MCF 10A (cell line): ENCODE measurements around the gene ELK4. TPM values are rescaled to one million over a fixed set of nuclear protein-coding genes. Genes with fewer than 3 reads are reported as not detected.

Experiments used
- BruUV-seq: library from RNA; stranded (reverse); fragments of 400-500 nt; replicated peaks from 2 replicates; lab custom pipeline; 2021; lab: Mats Ljungman, UMichigan
- CTCF ChIA-PET: fragments of 300-600 bp; sonication (Branson Sonifier 250); formaldehyde crosslinking; extraction: SDS; loops from one replicate; lab custom pipeline; 2021; ENCODE audit warnings: antibody characterized with exemption, inconsistent platforms; lab: Yijun Ruan, JAX
- POLR2A ChIA-PET: fragments of 300-600, 350-650 bp; sonication (Branson Sonifier 250); formaldehyde crosslinking; extraction: SDS; loops from one replicate; lab custom pipeline; 2020; ENCODE audit warnings: antibody characterized with exemption, inconsistent platforms; lab: Yijun Ruan, JAX
- DNase-seq: peaks from one replicate; pipeline ENCODE4 v3.0.0-alpha.2; 2018; ENCODE audit not compliant: unreplicated experiment
- H3K27ac Mint-ChIP-seq: one replicate; pipeline ENCODE4 v1.8.0; 2022; ENCODE audit warnings: mild to moderate bottlenecking, low read depth, mixed read lengths; ENCODE audit not compliant: unreplicated experiment
- H3K27me3 Mint-ChIP-seq: one replicate; pipeline ENCODE4 v1.8.0; 2022; ENCODE audit warnings: mixed read lengths; ENCODE audit not compliant: insufficient read depth, unreplicated experiment
- H3K36me3 Mint-ChIP-seq: one replicate; pipeline ENCODE4 v1.8.0; 2022; ENCODE audit warnings: mild to moderate bottlenecking, moderate library complexity, mixed read lengths; ENCODE audit not compliant: insufficient read depth, unreplicated experiment
- H3K4me1 Mint-ChIP-seq: one replicate; pipeline ENCODE4 v1.8.0; 2022; ENCODE audit warnings: mixed read lengths; ENCODE audit not compliant: insufficient read depth, unreplicated experiment
- H3K4me3 Mint-ChIP-seq: one replicate; pipeline ENCODE4 v1.8.0; 2022; ENCODE audit warnings: mild to moderate bottlenecking, moderate library complexity, mixed read lengths; ENCODE audit not compliant: unreplicated experiment
- H3K9me3 Mint-ChIP-seq: one replicate; pipeline ENCODE4 v1.8.0; 2022; ENCODE audit warnings: mixed read lengths; ENCODE audit not compliant: unreplicated experiment
- intact Hi-C: fragments of 100-400 bp; cut with micrococcal nuclease; formaldehyde crosslinking; loops from 2 replicates; pipeline ENCODE4 v1.14.1; 2022
- total RNA-seq: library from RNA; stranded (reverse); gene quantifications from 2 replicates; pipeline ENCODE4 v1.2.3, GENCODE V29; 2022
- TF ChIP-seq, protein P1 (sequence below): fragments of 200-600 bp; IDR thresholded peaks from one replicate; pipeline ENCODE4 v1.8.0; 2022; ENCODE audit warnings: antibody characterized with exemption, mild to moderate bottlenecking; ENCODE audit not compliant: unreplicated experiment

Gene ELK4
- total RNA-seq, 1 experiment from 2014 or later = 101 TPM

DNA sequence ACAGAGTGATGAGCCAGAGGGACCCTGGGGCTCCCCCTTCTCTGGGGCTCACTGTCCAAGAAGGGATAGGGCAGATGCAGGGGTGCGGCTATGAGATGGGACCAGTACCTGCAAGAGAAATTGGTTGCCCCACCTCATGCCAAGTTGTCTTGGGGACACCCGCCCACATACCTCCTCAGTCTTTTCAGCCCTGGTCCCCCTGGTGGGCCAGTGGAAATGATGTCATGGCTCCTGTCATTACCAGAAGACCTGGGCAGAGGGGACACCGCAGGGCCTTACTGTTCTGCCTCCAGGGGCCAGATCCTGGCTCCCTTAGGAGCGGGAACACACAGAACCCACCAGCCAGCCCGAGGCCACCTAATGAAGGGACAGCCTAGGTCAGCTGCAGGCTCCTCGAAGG is 64.1 kb downstream of the ELK4 start:
- BruUV-seq = no TSS peak
- no peaks in the 10 kb centered on the region for H3K36me3 Mint-ChIP-seq
- no peak for DNase-seq
- H3K27ac Mint-ChIP-seq = no peak overlapping the region
- CTCF ChIA-PET = interaction anchor here (0.6 to 1.8 kb wide), 8 partner anchors 17 to 507 kb away, joined by 3 to 11 read pairs (median 4); no protein-coding TSS in a partner anchor
- peaks cover 73% of the 10 kb centered on the region for H3K27me3 Mint-ChIP-seq
- H3K4me1 Mint-ChIP-seq = no peaks in the 10 kb centered on the region
- TF ChIP-seq, protein P1, sequence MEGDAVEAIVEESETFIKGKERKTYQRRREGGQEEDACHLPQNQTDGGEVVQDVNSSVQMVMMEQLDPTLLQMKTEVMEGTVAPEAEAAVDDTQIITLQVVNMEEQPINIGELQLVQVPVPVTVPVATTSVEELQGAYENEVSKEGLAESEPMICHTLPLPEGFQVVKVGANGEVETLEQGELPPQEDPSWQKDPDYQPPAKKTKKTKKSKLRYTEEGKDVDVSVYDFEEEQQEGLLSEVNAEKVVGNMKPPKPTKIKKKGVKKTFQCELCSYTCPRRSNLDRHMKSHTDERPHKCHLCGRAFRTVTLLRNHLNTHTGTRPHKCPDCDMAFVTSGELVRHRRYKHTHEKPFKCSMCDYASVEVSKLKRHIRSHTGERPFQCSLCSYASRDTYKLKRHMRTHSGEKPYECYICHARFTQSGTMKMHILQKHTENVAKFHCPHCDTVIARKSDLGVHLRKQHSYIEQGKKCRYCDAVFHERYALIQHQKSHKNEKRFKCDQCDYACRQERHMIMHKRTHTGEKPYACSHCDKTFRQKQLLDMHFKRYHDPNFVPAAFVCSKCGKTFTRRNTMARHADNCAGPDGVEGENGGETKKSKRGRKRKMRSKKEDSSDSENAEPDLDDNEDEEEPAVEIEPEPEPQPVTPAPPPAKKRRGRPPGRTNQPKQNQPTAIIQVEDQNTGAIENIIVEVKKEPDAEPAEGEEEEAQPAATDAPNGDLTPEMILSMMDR = no peak
- H3K4me3 Mint-ChIP-seq = no peak overlapping the region
- POLR2A ChIA-PET = no interaction called here
- intact Hi-C loops = no loop called here
- H3K9me3 Mint-ChIP-seq = no peaks in the 10 kb centered on the region

DNA sequence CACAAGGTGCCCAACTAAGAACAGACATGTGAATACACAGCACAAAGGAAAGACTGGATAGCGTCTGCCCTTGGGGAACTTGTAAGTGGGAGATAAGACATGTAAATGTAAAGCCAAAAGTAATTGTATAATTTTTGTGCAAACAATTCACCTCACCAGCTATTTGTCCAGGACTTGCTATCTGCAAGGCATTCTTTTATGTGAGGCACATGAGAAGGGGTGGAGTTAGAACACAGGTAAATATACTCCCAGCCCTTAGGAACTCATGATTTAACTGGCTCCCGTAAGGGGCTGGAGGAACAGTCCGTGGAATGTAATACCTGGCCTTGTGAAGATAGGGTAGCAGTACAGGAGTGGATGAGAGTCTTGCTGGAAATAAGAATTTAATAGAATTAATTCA is 66.0 kb downstream of the ELK4 start:
- Mint-ChIP-seq H3K4me1 (no peaks in the 10 kb centered on the region), H3K27me3 (peaks cover 68% of the 10 kb centered on the region), H3K4me3 (no peak overlapping the region), H3K9me3 (peaks cover 10% of the 10 kb centered on the region), H3K27ac (no peak overlapping the region), H3K36me3 (no peaks in the 10 kb centered on the region)
- intact Hi-C loops = no loop called here
- no peak for DNase-seq
- TF ChIP-seq, protein P1 = no peak
- ChIA-PET CTCF (interaction anchor here (0.8 to 1.7 kb wide), 5 partner anchors 25 to 93 kb away, joined by 3 to 6 read pairs (median 3); no protein-coding TSS in a partner anchor), POLR2A (interaction anchor here (0.8 to 1.0 kb wide), 2 partner anchors 9 to 66 kb away, joined by 3 read pairs; partner anchors contain the start of gene ELK4)
- no TSS peak for BruUV-seq

DNA sequence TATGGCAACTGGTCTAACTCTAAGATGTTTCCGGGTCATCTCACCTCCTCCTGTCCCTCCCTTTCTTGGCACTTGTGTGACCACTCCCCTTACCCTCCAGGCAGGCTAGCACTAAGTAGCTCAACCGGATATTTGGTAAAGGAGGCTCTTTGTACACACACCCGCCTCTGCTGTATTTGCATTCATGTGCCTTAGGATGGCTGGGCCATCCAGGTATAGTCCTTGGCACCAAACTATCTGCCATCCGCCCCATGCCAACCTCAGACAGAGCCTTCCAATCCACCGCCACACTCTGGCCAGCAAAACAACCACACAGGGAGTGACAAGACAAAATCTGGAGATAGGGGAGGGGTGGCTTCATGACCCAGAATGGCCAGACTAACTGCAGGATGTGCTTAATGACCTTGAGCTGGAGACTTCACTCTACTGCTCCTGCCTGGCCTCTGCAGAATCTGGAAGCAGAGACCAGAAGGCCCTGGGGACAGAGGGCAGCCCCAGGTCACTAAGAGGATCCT is 67.8 kb downstream of the ELK4 start:
- CTCF ChIA-PET = interaction anchor here (0.6 to 2.7 kb wide), 6 partner anchors 11 to 310 kb away, joined by 3 to 8 read pairs (median 3); no protein-coding TSS in a partner anchor
- Mint-ChIP-seq H3K36me3 (no peaks in the 10 kb centered on the region), H3K4me3 (no peak overlapping the region), H3K27me3 (peaks cover 68% of the 10 kb centered on the region), H3K4me1 (no peaks in the 10 kb centered on the region), H3K27ac (no peak overlapping the region), H3K9me3 (peaks cover 28% of the 10 kb centered on the region)
- BruUV-seq = no TSS peak
- DNase-seq = peak; percentile 45
- intact Hi-C loops = no loop called here
- POLR2A ChIA-PET = interaction anchor here (1.2 kb wide), 1 partner anchor 22 kb away, joined by 3 read pairs; no protein-coding TSS in a partner anchor
- TF ChIP-seq, protein P1 = no peak

- ChIA-PET CTCF (interaction anchor here (0.7 to 3.4 kb wide), 13 partner anchors 11 to 345 kb away, joined by 3 to 13 read pairs (median 6); partner anchors contain the start of gene ELK4), POLR2A (interaction anchor here (0.7 to 1.2 kb wide), 4 partner anchors 16 to 95 kb away, joined by 3 read pairs; no protein-coding TSS in a partner anchor)
- peaks cover 71% of the 10 kb centered on the region for H3K27me3 Mint-ChIP-seq
Observed at GRCh38 chr1:205561501-205562203, 70.2 kb downstream of the ELK4 start.

More at GRCh38 chr1:205561501-205562203, 70.2 kb downstream of the ELK4 start:
- H3K36me3 Mint-ChIP-seq = no peaks in the 10 kb centered on the region
- no peak overlapping the region for H3K4me3 Mint-ChIP-seq
- TF ChIP-seq, protein P1 = no peak
- H3K9me3 Mint-ChIP-seq = peaks cover 29% of the 10 kb centered on the region
- no TSS peak for BruUV-seq
- no peak overlapping the region for H3K27ac Mint-ChIP-seq
- intact Hi-C loops = no loop called here
- H3K4me1 Mint-ChIP-seq = no peaks in the 10 kb centered on the region
- DNase-seq = no peak
